DND-41 (cell line): ENCODE measurements around the gene SPOPL.

Experiments used
- EZH2 ChIP-seq: IDR thresholded peaks from 3 replicates; pipeline ENCODE4 v1.6.1; 2012; ENCODE audit warnings: borderline replicate concordance, low read depth, mild to moderate bottlenecking, moderate library complexity, low read length, inconsistent platforms; ENCODE audit not compliant: severe bottlenecking
- TF ChIP-seq, protein P1 (sequence below): IDR thresholded peaks from 2 replicates; pipeline ENCODE4 v1.5.1; 2012; ENCODE audit warnings: borderline replicate concordance, low read length, moderate library complexity, mild to moderate bottlenecking; ENCODE audit not compliant: poor library complexity, severe bottlenecking; ENCODE audit errors: extremely low read depth

DNA sequence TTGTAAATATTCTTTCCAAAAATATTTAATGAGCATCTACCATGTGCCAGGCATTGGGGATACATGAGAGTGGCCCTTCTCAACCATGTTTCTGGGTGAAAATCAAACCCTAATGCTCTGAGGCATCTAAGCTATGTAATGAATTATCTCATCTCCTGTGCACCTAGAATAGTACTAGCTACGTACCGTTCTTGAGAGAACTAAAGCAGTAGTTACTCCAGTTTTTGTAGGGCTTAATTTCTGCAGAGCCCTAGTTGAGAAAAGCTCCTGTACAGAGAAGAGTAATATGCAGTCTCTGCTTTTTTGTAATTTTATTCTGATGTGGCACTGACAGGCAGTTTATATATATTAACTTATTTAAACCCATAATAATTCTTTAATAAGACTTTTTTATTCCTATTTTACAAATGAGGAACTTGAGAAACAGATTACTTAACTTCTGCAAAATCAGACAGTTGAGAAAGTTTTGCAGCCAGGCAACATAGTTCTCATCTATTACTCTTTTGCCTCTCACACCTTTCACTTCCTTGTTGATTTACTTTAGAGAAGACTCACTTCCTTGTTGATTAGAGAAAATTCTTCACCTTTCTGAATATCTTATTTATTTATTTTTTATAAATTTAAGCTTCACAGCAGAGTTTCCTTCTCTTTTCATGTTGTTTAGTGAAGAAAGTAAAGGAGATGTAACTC is 3.1 kb downstream of the SPOPL start:
- TF ChIP-seq, protein P1, sequence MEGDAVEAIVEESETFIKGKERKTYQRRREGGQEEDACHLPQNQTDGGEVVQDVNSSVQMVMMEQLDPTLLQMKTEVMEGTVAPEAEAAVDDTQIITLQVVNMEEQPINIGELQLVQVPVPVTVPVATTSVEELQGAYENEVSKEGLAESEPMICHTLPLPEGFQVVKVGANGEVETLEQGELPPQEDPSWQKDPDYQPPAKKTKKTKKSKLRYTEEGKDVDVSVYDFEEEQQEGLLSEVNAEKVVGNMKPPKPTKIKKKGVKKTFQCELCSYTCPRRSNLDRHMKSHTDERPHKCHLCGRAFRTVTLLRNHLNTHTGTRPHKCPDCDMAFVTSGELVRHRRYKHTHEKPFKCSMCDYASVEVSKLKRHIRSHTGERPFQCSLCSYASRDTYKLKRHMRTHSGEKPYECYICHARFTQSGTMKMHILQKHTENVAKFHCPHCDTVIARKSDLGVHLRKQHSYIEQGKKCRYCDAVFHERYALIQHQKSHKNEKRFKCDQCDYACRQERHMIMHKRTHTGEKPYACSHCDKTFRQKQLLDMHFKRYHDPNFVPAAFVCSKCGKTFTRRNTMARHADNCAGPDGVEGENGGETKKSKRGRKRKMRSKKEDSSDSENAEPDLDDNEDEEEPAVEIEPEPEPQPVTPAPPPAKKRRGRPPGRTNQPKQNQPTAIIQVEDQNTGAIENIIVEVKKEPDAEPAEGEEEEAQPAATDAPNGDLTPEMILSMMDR = no peak
- no peak for TF ChIP-seq EZH2
